Lung (tissue), 12 donors: ENCODE data around the gene EXOC6B. TPM values are rescaled to one million over a fixed set of nuclear protein-coding genes. Genes with fewer than 3 reads are reported as not detected.

Experiments used
- ATAC-seq: fragments of 200-7000 bp; cut with Tn5 transposase; one replicate; pipeline ENCODE4 v1.9.1; 2020; ENCODE audit warnings: moderate number of reproducible peaks; ENCODE audit not compliant: insufficient read depth, low FRiP score
- DNase-seq, 3 donors: peaks; one replicate each; pipeline ENCODE4 v3.0.0-alpha.2; 2013 to 2017
- H3K27ac ChIP-seq, 2 donors: one replicate each; pipeline ENCODE4 v1.5.1; 2013; ENCODE audit warnings: mild to moderate bottlenecking in 2 of 2, moderate library complexity in 2 of 2, control low read depth in 1 of 2, inconsistent platforms in 1 of 2, low read depth in 1 of 2, low read length in 1 of 2
- H3K27me3 ChIP-seq, 3 donors: one replicate each; pipeline ENCODE4 v1.5.1; 2013; ENCODE audit warnings: low read length in 2 of 3; ENCODE audit not compliant: control insufficient read depth in 3 of 3, insufficient read depth in 3 of 3
- H3K36me3 ChIP-seq, 4 donors: one replicate each; pipeline ENCODE4 v1.5.1; 2013; ENCODE audit warnings: low read length in 4 of 4, mild to moderate bottlenecking in 1 of 4, moderate library complexity in 1 of 4; ENCODE audit not compliant: control insufficient read depth in 4 of 4, insufficient read depth in 4 of 4
- H3K4me1 ChIP-seq, 5 donors: one replicate each; pipeline ENCODE4 v1.5.1; 2013; ENCODE audit warnings: low read length in 5 of 5, mild to moderate bottlenecking in 2 of 5, moderate library complexity in 1 of 5; ENCODE audit not compliant: control insufficient read depth in 5 of 5, insufficient read depth in 5 of 5
- H3K4me3 ChIP-seq: one replicate; pipeline ENCODE4 v1.5.1; 2013; ENCODE audit warnings: mild to moderate bottlenecking, control low read depth, moderate library complexity
- H3K9ac ChIP-seq, 2 donors: one replicate each; pipeline ENCODE4 v1.5.1; 2013; ENCODE audit warnings: low read length in 2 of 2, control low read depth in 1 of 2; ENCODE audit not compliant: insufficient read depth in 1 of 2
- H3K9me3 ChIP-seq, 4 donors: one replicate each; pipeline ENCODE4 v1.5.1; 2013; ENCODE audit warnings: low read length in 3 of 4, mild to moderate bottlenecking in 1 of 4, moderate library complexity in 1 of 4; ENCODE audit not compliant: control insufficient read depth in 4 of 4, insufficient read depth in 3 of 4
- WGBS, 2 donors: extraction: QIAGEN DNeasy Blood & Tissue Kit; methylation state at CpG; one replicate each; pipeline ENCODE4 v1.1.7; 2013; 5-methylcytosine and 5-hydroxymethylcytosine counted together
- polyA plus RNA-seq, 2 donors: library from polyadenylated mRNA; stranded (reverse); fragments of 200-250 nt; gene quantifications; one replicate each; pipeline ENCODE4 v1.2.1, GENCODE V29; 2013
- total RNA-seq, 2 donors: library from RNA; depleted of rRNA in 1 of 2; stranded (reverse); fragments of >200 nt in 1 of 2; gene quantifications; one replicate each; pipeline ENCODE4 v1.2.1, GENCODE V29; 2014 to 2021
- TF ChIP-seq, protein P1 (sequence below): IDR thresholded peaks from 2 replicates; pipeline ENCODE4 v1.5.1; 2012; ENCODE audit warnings: mild to moderate bottlenecking; ENCODE audit errors: control extremely low read depth, extremely low read depth
- donor health status: control.
- donor health status: control.
- donor health status: Bipolar disorder and iron deficiency.
- donor health status: healthy.
- donor health status: DM: yes; HTN: yes; CAD: no.

Gene EXOC6B
- total and polyA plus RNA-seq, 4 donors = 3.3 to 46.0 (median 12.7) TPM

GRCh38 chr2:72276356-72276755 is 549.5 kb downstream of the EXOC6B start:
- TF ChIP-seq, protein P1, sequence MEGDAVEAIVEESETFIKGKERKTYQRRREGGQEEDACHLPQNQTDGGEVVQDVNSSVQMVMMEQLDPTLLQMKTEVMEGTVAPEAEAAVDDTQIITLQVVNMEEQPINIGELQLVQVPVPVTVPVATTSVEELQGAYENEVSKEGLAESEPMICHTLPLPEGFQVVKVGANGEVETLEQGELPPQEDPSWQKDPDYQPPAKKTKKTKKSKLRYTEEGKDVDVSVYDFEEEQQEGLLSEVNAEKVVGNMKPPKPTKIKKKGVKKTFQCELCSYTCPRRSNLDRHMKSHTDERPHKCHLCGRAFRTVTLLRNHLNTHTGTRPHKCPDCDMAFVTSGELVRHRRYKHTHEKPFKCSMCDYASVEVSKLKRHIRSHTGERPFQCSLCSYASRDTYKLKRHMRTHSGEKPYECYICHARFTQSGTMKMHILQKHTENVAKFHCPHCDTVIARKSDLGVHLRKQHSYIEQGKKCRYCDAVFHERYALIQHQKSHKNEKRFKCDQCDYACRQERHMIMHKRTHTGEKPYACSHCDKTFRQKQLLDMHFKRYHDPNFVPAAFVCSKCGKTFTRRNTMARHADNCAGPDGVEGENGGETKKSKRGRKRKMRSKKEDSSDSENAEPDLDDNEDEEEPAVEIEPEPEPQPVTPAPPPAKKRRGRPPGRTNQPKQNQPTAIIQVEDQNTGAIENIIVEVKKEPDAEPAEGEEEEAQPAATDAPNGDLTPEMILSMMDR = no peak
- H3K36me3 ChIP-seq = no peaks in the 10 kb centered on the region
- H3K4me3 ChIP-seq = no peak overlapping the region
- H3K27me3 ChIP-seq = no peaks in the 10 kb centered on the region
- DNase-seq = no peak
- H3K9me3 ChIP-seq = no peaks in the 10 kb centered on the region
- no peak overlapping the region for H3K9ac ChIP-seq
- no peak for ATAC-seq
- peaks cover 0 to 34% (median 8%) of the 10 kb centered on the region in 5 donors for H3K4me1 ChIP-seq
- WGBS, 2 donors = 72 to 91% methylated on average over 1 of the region's 1 CpG
- no peak overlapping the region for H3K27ac ChIP-seq

GRCh38 chr2:72275084-72275483 is 550.7 kb downstream of the EXOC6B start:
- H3K36me3 ChIP-seq = no peaks in the 10 kb centered on the region
- no peak overlapping the region for H3K4me3 ChIP-seq
- H3K27ac ChIP-seq = no peak overlapping the region
- peaks cover 0 to 41% (median 15%) of the 10 kb centered on the region in 5 donors for H3K4me1 ChIP-seq
- TF ChIP-seq, protein P1 = no peak
- no peak for DNase-seq
- no peaks in the 10 kb centered on the region for H3K27me3 ChIP-seq
- WGBS, 2 donors = 83% methylated on average over 2 of the region's 2 CpGs
- no peak for ATAC-seq
- H3K9ac ChIP-seq = no peak overlapping the region
- no peaks in the 10 kb centered on the region for H3K9me3 ChIP-seq

DNA sequence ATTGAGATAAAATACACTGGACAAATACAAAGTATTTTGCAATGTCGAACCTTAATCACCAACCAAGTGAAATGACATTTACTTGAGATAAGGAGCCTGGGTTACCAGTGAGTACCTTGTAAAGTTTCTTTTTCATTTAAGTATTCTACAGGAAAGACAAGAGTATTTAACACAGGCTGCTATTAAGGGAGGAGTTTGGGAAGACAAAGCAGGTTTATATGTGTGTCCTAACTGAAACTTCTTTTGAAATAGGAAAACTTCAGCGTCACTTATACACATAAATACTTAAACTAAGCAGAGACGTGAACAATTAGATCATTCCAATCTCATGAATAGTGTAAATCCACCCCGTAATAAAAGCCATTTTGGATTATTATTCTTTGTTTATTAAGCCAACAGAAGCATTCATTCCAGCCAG is 551.4 kb downstream of the EXOC6B start:
- ATAC-seq (peak; percentile 50), DNase-seq (peak in 1 of 3 donors; percentile 35)
- H3K4me1 ChIP-seq = peaks cover 0 to 47% (median 15%) of the 10 kb centered on the region in 5 donors

More for the DNA sequence above, 551.4 kb downstream of the EXOC6B start:
- H3K9me3 ChIP-seq = no peaks in the 10 kb centered on the region
- WGBS, 2 donors = 34 to 68% methylated on average over 4 of the region's 4 CpGs
- H3K36me3 ChIP-seq = no peaks in the 10 kb centered on the region
- H3K9ac ChIP-seq = no peak overlapping the region
- TF ChIP-seq, protein P1 = no peak
- H3K27me3 ChIP-seq = no peaks in the 10 kb centered on the region
- H3K4me3 ChIP-seq = no peak overlapping the region
- peak overlapping the region in 1 of 2 donors; percentile 33 for H3K27ac ChIP-seq
